Stimulated activated CD8-positive, alpha-beta memory T cell treated with anti-CD3 and anti-CD28 coated beads, Interleukin-15, amount 100 ng/mL, for 24 hours (primary cell): ENCODE results near the gene RPS6KA5.
"Not testable (repeated sequence)": the region's sequence is repeated elsewhere in the genome, so short reads cannot be mapped to it uniquely, and the experiment has no call there.

ENCODE experiments used
- DNase-seq: peaks from one replicate; pipeline ENCODE4 v3.0.0-alpha.2; 2020; ENCODE audit warnings: low read depth

RPS6KA5 gene

GRCh38 chr14:91060351-91061055 lies at the start of gene RPS6KA5:
TSS of gene RPS6KA5 (minus strand) at chr14:91060641. CDS start at chr14:91060434, 207 bp downstream.
- DNase-seq: peak; percentile 94

GRCh38 chr14:91108941-91109611 lies 48.6 kb upstream of the RPS6KA5 start:
- no peak for DNase-seq

GRCh38 chr14:91103116-91103515 lies 42.7 kb upstream of the RPS6KA5 start:
- no peak for DNase-seq

- no peak for DNase-seq
These were observed 39.7 kb upstream of the RPS6KA5 start for GRCh38 chr14:91100102-91100501.

- DNase-seq: no peak
These were observed 38.1 kb upstream of the RPS6KA5 start for GRCh38 chr14:91098591-91098990.

- not testable (repeated sequence) for DNase-seq
These were observed 37.2 kb upstream of the RPS6KA5 start for GRCh38 chr14:91097657-91098056.

GRCh38 chr14:91095178-91095577 lies 34.7 kb upstream of the RPS6KA5 start:
- DNase-seq: no peak

- DNase-seq: no peak
These were observed 34.3 kb upstream of the RPS6KA5 start for GRCh38 chr14:91094772-91095171.

GRCh38 chr14:91093743-91094472 lies 33.5 kb upstream of the RPS6KA5 start:
- not testable (repeated sequence) for DNase-seq

GRCh38 chr14:91092073-91092472 lies 31.6 kb upstream of the RPS6KA5 start:
- DNase-seq: no peak

GRCh38 chr14:91090743-91091142 lies 30.3 kb upstream of the RPS6KA5 start:
- DNase-seq: no peak

GRCh38 chr14:91089958-91090535 lies 29.6 kb upstream of the RPS6KA5 start:
- no peak for DNase-seq

GRCh38 chr14:91088585-91089235 lies 28.3 kb upstream of the RPS6KA5 start:
- no peak for DNase-seq

- DNase-seq: not testable (repeated sequence)
These were observed 27.0 kb upstream of the RPS6KA5 start for GRCh38 chr14:91087470-91087869.

GRCh38 chr14:91084516-91084915 lies 24.1 kb upstream of the RPS6KA5 start:
- no peak for DNase-seq

- no peak for DNase-seq
These were observed 21.8 kb upstream of the RPS6KA5 start for GRCh38 chr14:91082282-91082681.

- DNase-seq: no peak
These were observed 19.6 kb upstream of the RPS6KA5 start for GRCh38 chr14:91080071-91080470.

- no peak for DNase-seq
These were observed 17.8 kb upstream of the RPS6KA5 start for GRCh38 chr14:91078095-91078737.

- no peak for DNase-seq
These were observed 15.1 kb upstream of the RPS6KA5 start for GRCh38 chr14:91075553-91075952.

- no peak for DNase-seq
These were observed 10.1 kb upstream of the RPS6KA5 start for GRCh38 chr14:91070572-91070971.

- no peak for DNase-seq
These were observed 8.2 kb upstream of the RPS6KA5 start for GRCh38 chr14:91068642-91069041.

GRCh38 chr14:91067186-91067585 lies 6.7 kb upstream of the RPS6KA5 start:
- DNase-seq: no peak
